GM12878 (cell line): ENCODE data around the gene NHLRC3. TPM values are rescaled to one million over a fixed set of nuclear protein-coding genes. Genes with fewer than 3 reads are reported as not detected.

Source experiments
- ATAC-seq: fragments of 200-7000 bp; cut with Tn5 transposase; 3 replicates; pipeline ENCODE4 v1.9.1; 2020; ENCODE audit warnings: mild to moderate bottlenecking, moderate library complexity
- BruUV-seq: library from RNA; stranded (reverse); fragments of 400-500 nt; replicated peaks from 2 replicates; lab custom pipeline; 2021; lab: Mats Ljungman, UMichigan
- CTCF ChIA-PET: fragments of 300-600 bp; sonication (Branson Sonifier 250); formaldehyde crosslinking; extraction: SDS; loops from one replicate; lab custom pipeline; 2021; ENCODE audit warnings: inconsistent platforms; lab: Yijun Ruan, JAX
- POLR2A ChIA-PET: fragments of 350-600 bp; formaldehyde crosslinking; extraction: SDS; loops from one replicate; lab custom pipeline; 2021; ENCODE audit warnings: inconsistent platforms; lab: Charles Lee
- RAD21 ChIA-PET: fragments of 300-600 bp; sonication (Branson Sonifier 250); formaldehyde crosslinking; loops from one replicate; lab custom pipeline; 2023; ENCODE audit warnings: antibody characterized with exemption; ENCODE audit not compliant: unreplicated experiment; lab: Charles Lee
- SMC1A ChIA-PET: fragments of 300-600 bp; sonication (Branson Sonifier 250); formaldehyde crosslinking; loops from one replicate; lab custom pipeline; 2023; ENCODE audit not compliant: unreplicated experiment, uncharacterized antibody; lab: Charles Lee
- DNase-seq: peaks from one replicate; pipeline ENCODE4 v3.0.0-alpha.2; 2011; ENCODE audit warnings: low read depth, low spot score
- FAIRE-seq: peaks from 3 replicates; lab custom pipeline; 2011; peaks lifted over from hg19 to GRCh38; lab: Jason Lieb, UNC
- H2AFZ ChIP-seq: 2 replicates; pipeline ENCODE4 v1.6.0; 2011; ENCODE audit warnings: low read depth, low read length, control low read depth; ENCODE audit not compliant: control insufficient read depth
- H3K27ac ChIP-seq: 2 replicates; pipeline ENCODE4 v1.5.1; 2011; ENCODE audit warnings: control low read depth; ENCODE audit not compliant: control insufficient read depth, insufficient read depth
- H3K27me3 ChIP-seq, 2 experiments: replicated peaks in 1 of 2; 2 replicates each; pipeline versions ENCODE4 v1.6.0 to v1.6.1; 2011; ENCODE audit warnings: low read length in 1 of 2; ENCODE audit not compliant: control insufficient read depth in 2 of 2, insufficient read depth in 2 of 2
- H3K36me3 ChIP-seq, 2 experiments: 2 replicates each; pipeline ENCODE4 v1.5.1; 2011; ENCODE audit warnings: low read length in 1 of 2; ENCODE audit not compliant: control insufficient read depth in 2 of 2, insufficient read depth in 2 of 2
- H3K4me1 ChIP-seq: 2 replicates; pipeline ENCODE4 v1.6.1; 2011; ENCODE audit warnings: mild to moderate bottlenecking, low read length, moderate library complexity, mixed read lengths; ENCODE audit not compliant: control insufficient read depth, insufficient read depth
- H3K4me2 ChIP-seq: 2 replicates; pipeline ENCODE4 v1.6.0; 2011; ENCODE audit warnings: control low read depth; ENCODE audit not compliant: control insufficient read depth, insufficient read depth
- H3K4me3 ChIP-seq: fragments of 200-600 bp; sonication (generic); 2 replicates; pipeline ENCODE4 v1.5.1; 2016
- H3K79me2 ChIP-seq: 2 replicates; pipeline ENCODE4 v1.6.0; 2011; ENCODE audit warnings: low read length; ENCODE audit not compliant: control insufficient read depth, insufficient read depth
- H3K9ac ChIP-seq: 2 replicates; pipeline ENCODE4 v1.8.0; 2011; ENCODE audit warnings: low read length, control low read depth, mixed read lengths; ENCODE audit not compliant: control insufficient read depth, insufficient read depth
- H3K9me3 ChIP-seq: replicated peaks from 3 replicates; pipeline ENCODE4 v1.5.1; 2011; ENCODE audit warnings: mild to moderate bottlenecking, low read length; ENCODE audit not compliant: control insufficient read depth, insufficient read depth
- H4K20me1 ChIP-seq: 2 replicates; pipeline ENCODE4 v1.6.0; 2011; ENCODE audit not compliant: control insufficient read depth, insufficient read depth
- BHLHE40 ChIP-seq, 2 experiments: fragments of 450-650 bp in 1 of 2; IDR thresholded peaks; 2 replicates each; pipeline ENCODE4 v1.6.1; 2011 to 2017; ENCODE audit warnings: low read depth in 2 of 2, borderline replicate concordance in 1 of 2, improper control_type of control experiment in 1 of 2, low read length in 1 of 2, mild to moderate bottlenecking in 1 of 2
- BRCA1 ChIP-seq: IDR thresholded peaks from 2 replicates; pipeline ENCODE4 v1.6.1; 2011; ENCODE audit warnings: low read depth, low read length, improper control_type of control experiment
- CBX3 ChIP-seq: fragments of 200-600 bp; sonication (generic); IDR thresholded peaks from 2 replicates; pipeline ENCODE4 v1.6.1; 2016; ENCODE audit warnings: low read depth, borderline replicate concordance
- E4F1 ChIP-seq: fragments of 450-650 bp; IDR thresholded peaks from 2 replicates; pipeline ENCODE4 v1.6.1; 2018; ENCODE audit warnings: borderline replicate concordance, mild to moderate bottlenecking; ENCODE audit not compliant: partially characterized antibody
- EP300 ChIP-seq, 2 experiments: fragments of 150-350 bp in 1 of 2; IDR thresholded peaks; 2 replicates each; pipeline ENCODE4 v1.6.1; 2011 to 2012; ENCODE audit warnings: low read depth in 2 of 2, low read length in 2 of 2, borderline replicate concordance in 1 of 2, improper control_type of control experiment in 1 of 2, inconsistent platforms in 1 of 2; ENCODE audit not compliant: control insufficient read depth in 1 of 2
- HDGF ChIP-seq: fragments of 450-650 bp; IDR thresholded peaks from 2 replicates; pipeline ENCODE4 v1.6.1; 2016; ENCODE audit warnings: antibody characterized with exemption
- IRF5 ChIP-seq: fragments of 450-650 bp; IDR thresholded peaks from 2 replicates; pipeline ENCODE4 v1.6.1; 2017; ENCODE audit warnings: borderline replicate concordance
- MLLT1 ChIP-seq: fragments of 450-650 bp; IDR thresholded peaks from 2 replicates; pipeline ENCODE4 v1.6.1; 2016; ENCODE audit warnings: mild to moderate bottlenecking
- MXI1 ChIP-seq: fragments of 150-350 bp; IDR thresholded peaks from 2 replicates; pipeline ENCODE4 v1.6.1; 2011; ENCODE audit warnings: low read depth, mild to moderate bottlenecking, inconsistent platforms, low read length, improper control_type of control experiment
- MYB ChIP-seq: fragments of 150-350 bp; IDR thresholded peaks from 2 replicates; pipeline ENCODE4 v1.6.1; 2014; ENCODE audit warnings: mild to moderate bottlenecking, low read depth, low read length, borderline replicate concordance
- POLR2AphosphoS2 ChIP-seq: IDR thresholded peaks from 2 replicates; pipeline ENCODE4 v1.6.1; 2011; ENCODE audit warnings: low read depth, mild to moderate bottlenecking, low read length, improper control_type of control experiment, moderate library complexity
- PRDM15 ChIP-seq: fragments of 450-650 bp; formaldehyde crosslinking; IDR thresholded peaks from 2 replicates; pipeline ENCODE4 v1.4.0; 2020; ENCODE audit warnings: mild to moderate bottlenecking, moderate library complexity
- SREBF1 ChIP-seq: IDR thresholded peaks from 2 replicates; pipeline ENCODE4 v1.6.1; 2012; ENCODE audit warnings: mild to moderate bottlenecking, low read length
- YBX1 ChIP-seq: fragments of 450-650 bp; IDR thresholded peaks from 2 replicates; pipeline ENCODE4 v1.6.1; 2016; ENCODE audit warnings: antibody characterized with exemption
- in situ Hi-C: fragments of 300-500 bp; cut with MboI; formaldehyde crosslinking; loops from 9 replicates; pipeline ENCODE4 v1.14.3; 2018; ENCODE audit warnings: mixed read lengths
- intact Hi-C: fragments of 100-400 bp; cut with micrococcal nuclease; formaldehyde crosslinking; loops from one replicate; pipeline ENCODE4 v1.14.2; 2022; ENCODE audit not compliant: unreplicated experiment
- polyA plus RNA-seq, 11 experiments: library from polyadenylated mRNA; depleted of rRNA in 4 of 11; unstranded in 6 of 11; stranded (reverse) in 5 of 11; fragments of >200 nt; fragmentation: Nextera tagmentation in 4 of 11; fragmentation: Illumina TruSeq in 1 of 11; extraction: Ambion mirVana in 4 of 11; extraction: Trizol in 1 of 11; gene quantifications; 1 replicate in 1 of 11; 2 replicates in 10 of 11; pipeline versions ENCODE4 v1.2.1 to v1.2.3, GENCODE V29; 2011 to 2016; ENCODE audit warnings: inconsistent platforms in 2 of 11, missing spikeins in 2 of 11, low read depth in 1 of 11
- total RNA-seq, 4 experiments: library from RNA; depleted of rRNA in 3 of 4; stranded (reverse); fragments of >200 nt in 3 of 4; fragmentation: Illumina TruSeq in 1 of 4; extraction: Trizol in 1 of 4; gene quantifications; 2 replicates each; pipeline versions ENCODE4 v1.2.1 to v1.2.3, GENCODE V29; 2013 to 2021

Gene NHLRC3
- total and polyA plus RNA-seq, 10 of the 15 experiments (the other 5 are each of a cell fraction or from before 2014, with no cell fraction given), result 8.3 to 38.0 (median 18.9) TPM

- no peak for TF ChIP-seq PRDM15 (CRISPR knock-in tag)
- no peak for TF ChIP-seq EP300 (IDR thresholded peaks at IDR 0.05; ENCODE audit: borderline replicate concordance in 1 of 2, control insufficient read depth in 1 of 2, low read depth in 2 of 2, low read length in 2 of 2)
- no peak for TF ChIP-seq CBX3
- no peak for TF ChIP-seq SREBF1
- no peak for TF ChIP-seq HDGF
- TF ChIP-seq MYB, result no peak
- no peak for TF ChIP-seq YBX1
Observed at GRCh38 chr13:39056018-39056417, 17.8 kb downstream of the NHLRC3 start (continued).

GRCh38 chr13:39058040-39058439 lies 19.8 kb downstream of the NHLRC3 start:
- no peak overlapping the region for H3K4me3 ChIP-seq
- DNase-seq (no peak), FAIRE-seq (no peak), ATAC-seq (no peak)
- no TSS peak for BruUV-seq
- intact Hi-C loops, result no loop called here
- H3K9ac ChIP-seq, result no peak overlapping the region
- H3K36me3 ChIP-seq, result 0 out of 4 replicates have a peak, but pooled peaks cover 0 to 3% of the 10 kb centered on the region in 2 experiments
- H3K4me2 ChIP-seq, result no peak overlapping the region
- H4K20me1 ChIP-seq, result no peaks in the 10 kb centered on the region; the same call in 1 of the 2 replicates
- ChIA-PET RAD21 (no interaction called here), POLR2A (no interaction called here), SMC1A (no interaction called here), CTCF (interaction anchor here (0.6 kb wide), 1 partner anchor 188 kb away, joined by 3 read pairs; no protein-coding TSS in a partner anchor)
- no peaks in the 10 kb centered on the region for H3K4me1 ChIP-seq
- no peaks in the 10 kb centered on the region; the same call in 2 of the 3 replicates for H3K9me3 ChIP-seq
- H3K27me3 ChIP-seq, result no peaks in the 10 kb centered on the region
- H2AFZ ChIP-seq, result no peak overlapping the region
- no peak overlapping the region for H3K27ac ChIP-seq
- no peaks in the 10 kb centered on the region for H3K79me2 ChIP-seq
- in situ Hi-C loops, result loop anchor here (25.0 kb wide), 1 partner anchor 1629 kb away; no protein-coding TSS in a partner anchor
- TF ChIP-seq MXI1 (no peak), MLLT1 (no peak), E4F1 (no peak), IRF5 (no peak), POLR2AphosphoS2 (no peak), BRCA1 (no peak), BHLHE40 (IDR thresholded peaks at IDR 0.05; ENCODE audit: borderline replicate concordance in 1 of 2, low read depth in 2 of 2, low read length in 1 of 2) (no peak)
